ENCODE results near the gene CD300LG. TPM values are rescaled to one million over a fixed set of nuclear protein-coding genes. Genes with fewer than 3 reads are reported as not detected.

Gene CD300LG
- total RNA-seq, 3 donors from 2014 or later (not counting 1 experiment from before 2014, with no cell fraction given) = not detected

GRCh38 chr17:43878260-43879175 is 31.5 kb downstream of the CD300LG start:
- WGBS (ENCODE audit: insufficient coverage) = 28% methylated on average over 13 of the region's 13 CpGs
- no peaks in the 10 kb centered on the region for H3K9me3 Mint-ChIP-seq

GRCh38 chr17:43879723-43880419 is 32.9 kb downstream of the CD300LG start:
- TF ChIP-seq CTCF (IDR thresholded peaks at IDR 0.05) = no peak
- H3K9me3 Mint-ChIP-seq = no peaks in the 10 kb centered on the region
- H3K4me1 ChIP-seq (ENCODE audit: control insufficient read depth, insufficient read depth, low read length) = peaks cover 4% of the 10 kb centered on the region
- peaks cover 0 to 5% of the 10 kb centered on the region in 2 donors for H3K4me1 Mint-ChIP-seq
- H3K36me3 ChIP-seq (ENCODE audit: control insufficient read depth, insufficient read depth, low read length) = no peaks in the 10 kb centered on the region
- H3K27ac Mint-ChIP-seq = no peak overlapping the region
- H3K4me3 Mint-ChIP-seq = no peak overlapping the region
- 90% methylated on average over 20 of the region's 20 CpGs for whole genome bisulfite sequencing (ENCODE audit: insufficient coverage)
- no peaks in the 10 kb centered on the region for H3K36me3 Mint-ChIP-seq
- H3K4me3 ChIP-seq (ENCODE audit: low read length) = no peak overlapping the region
- peaks cover 7 to 13% of the 10 kb centered on the region in 2 donors for H3K27me3 Mint-ChIP-seq (ENCODE audit: low read depth in 2 of 2)
- DNase-seq (no peak), ATAC-seq (no peak)
- intact Hi-C loops (cut with micrococcal nuclease) = no loop called here
- H3K27ac ChIP-seq (ENCODE audit: low read length) = no peak overlapping the region
- H3K9me3 ChIP-seq (ENCODE audit: control insufficient read depth, insufficient read depth, low read length) = no peaks in the 10 kb centered on the region
- peaks cover 2% of the 10 kb centered on the region for H3K27me3 ChIP-seq (ENCODE audit: control insufficient read depth, insufficient read depth, low read length)

More at GRCh38 chr17:43878260-43879175, 31.5 kb downstream of the CD300LG start:
- peaks cover 0 to 5% of the 10 kb centered on the region in 2 donors for H3K4me1 Mint-ChIP-seq
- no peak overlapping the region for H3K4me3 ChIP-seq (ENCODE audit: low read length)
- DNase-seq = peak; percentile 57 to 78
- H3K27ac ChIP-seq (ENCODE audit: low read length) = no peak overlapping the region
- H3K27me3 ChIP-seq (ENCODE audit: control insufficient read depth, insufficient read depth, low read length) = no peaks in the 10 kb centered on the region
- peaks cover 14 to 15% of the 10 kb centered on the region in 2 donors for H3K27me3 Mint-ChIP-seq (ENCODE audit: low read depth in 2 of 2)
- H3K36me3 ChIP-seq (ENCODE audit: control insufficient read depth, insufficient read depth, low read length) = no peaks in the 10 kb centered on the region
- no peaks in the 10 kb centered on the region for H3K9me3 ChIP-seq (ENCODE audit: control insufficient read depth, insufficient read depth, low read length)
- peak; percentile 65 to 95 (median 93) for ATAC-seq
- intact Hi-C loops (cut with micrococcal nuclease) = no loop called here
- no peak overlapping the region for H3K27ac Mint-ChIP-seq
- no peak overlapping the region for H3K4me3 Mint-ChIP-seq
- peaks cover 4% of the 10 kb centered on the region for H3K4me1 ChIP-seq (ENCODE audit: control insufficient read depth, insufficient read depth, low read length)
- no peaks in the 10 kb centered on the region for H3K36me3 Mint-ChIP-seq
- peak; percentile 91 for TF ChIP-seq CTCF (IDR thresholded peaks at IDR 0.05)

GRCh38 chr17:43880420-43880991 is 33.5 kb downstream of the CD300LG start:
- Mint-ChIP-seq H3K4me3 (no peak overlapping the region), H3K9me3 (no peaks in the 10 kb centered on the region), H3K27me3 (ENCODE audit: low read depth in 2 of 2) (peaks cover 7 to 15% of the 10 kb centered on the region in 2 donors), H3K4me1 (peaks cover 0 to 5% of the 10 kb centered on the region in 2 donors), H3K36me3 (no peaks in the 10 kb centered on the region), H3K27ac (no peak overlapping the region)
- peaks cover 4% of the 10 kb centered on the region for H3K4me1 ChIP-seq (ENCODE audit: control insufficient read depth, insufficient read depth, low read length)
- peak; percentile 23 to 67 for DNase-seq
- WGBS (ENCODE audit: insufficient coverage) = 79% methylated on average over 20 of the region's 20 CpGs
- ATAC-seq = peak in 2 of 3 donors; percentile 42 to 53
- no peaks in the 10 kb centered on the region for H3K9me3 ChIP-seq (ENCODE audit: control insufficient read depth, insufficient read depth, low read length)
- H3K4me3 ChIP-seq (ENCODE audit: low read length) = no peak overlapping the region
- peaks cover 2% of the 10 kb centered on the region for H3K27me3 ChIP-seq (ENCODE audit: control insufficient read depth, insufficient read depth, low read length)
- intact Hi-C loops (cut with micrococcal nuclease) = no loop called here
- peak; percentile 48 for TF ChIP-seq CTCF (IDR thresholded peaks at IDR 0.05)
- H3K36me3 ChIP-seq (ENCODE audit: control insufficient read depth, insufficient read depth, low read length) = no peaks in the 10 kb centered on the region
- no peak overlapping the region for H3K27ac ChIP-seq (ENCODE audit: low read length)

Data from natural killer cell (primary cell).